Lung (tissue), 12 donors: ENCODE results near the gene SMPX. TPM values are rescaled to one million over a fixed set of nuclear protein-coding genes. Genes with fewer than 3 reads are reported as not detected.
A peak's percentile ranks its signal among the peaks of the same experiment; 100 is the strongest.

ENCODE experiments used
- ATAC-seq: fragments of 200-7000 bp; cut with Tn5 transposase; one replicate; pipeline ENCODE4 v1.9.1; 2020; ENCODE audit warnings: moderate number of reproducible peaks; ENCODE audit not compliant: insufficient read depth, low FRiP score
- DNase-seq, 3 donors: peaks; one replicate each; pipeline ENCODE4 v3.0.0-alpha.2; 2013 to 2017
- H3K27ac ChIP-seq, 2 donors: one replicate each; pipeline ENCODE4 v1.5.1; 2013; ENCODE audit warnings: mild to moderate bottlenecking in 2 of 2, moderate library complexity in 2 of 2, control low read depth in 1 of 2, inconsistent platforms in 1 of 2, low read depth in 1 of 2, low read length in 1 of 2
- H3K27me3 ChIP-seq, 3 donors: one replicate each; pipeline ENCODE4 v1.5.1; 2013; ENCODE audit warnings: low read length in 2 of 3; ENCODE audit not compliant: control insufficient read depth in 3 of 3, insufficient read depth in 3 of 3
- H3K36me3 ChIP-seq, 4 donors: one replicate each; pipeline ENCODE4 v1.5.1; 2013; ENCODE audit warnings: low read length in 4 of 4, mild to moderate bottlenecking in 1 of 4, moderate library complexity in 1 of 4; ENCODE audit not compliant: control insufficient read depth in 4 of 4, insufficient read depth in 4 of 4
- H3K4me1 ChIP-seq, 5 donors: one replicate each; pipeline ENCODE4 v1.5.1; 2013; ENCODE audit warnings: low read length in 5 of 5, mild to moderate bottlenecking in 2 of 5, moderate library complexity in 1 of 5; ENCODE audit not compliant: control insufficient read depth in 5 of 5, insufficient read depth in 5 of 5
- H3K4me3 ChIP-seq: one replicate; pipeline ENCODE4 v1.5.1; 2013; ENCODE audit warnings: mild to moderate bottlenecking, control low read depth, moderate library complexity
- H3K9ac ChIP-seq, 2 donors: one replicate each; pipeline ENCODE4 v1.5.1; 2013; ENCODE audit warnings: low read length in 2 of 2, control low read depth in 1 of 2; ENCODE audit not compliant: insufficient read depth in 1 of 2
- H3K9me3 ChIP-seq, 4 donors: one replicate each; pipeline ENCODE4 v1.5.1; 2013; ENCODE audit warnings: low read length in 3 of 4, mild to moderate bottlenecking in 1 of 4, moderate library complexity in 1 of 4; ENCODE audit not compliant: control insufficient read depth in 4 of 4, insufficient read depth in 3 of 4
- WGBS, 2 donors: extraction: QIAGEN DNeasy Blood & Tissue Kit; methylation state at CpG; one replicate each; pipeline ENCODE4 v1.1.7; 2013; 5-methylcytosine and 5-hydroxymethylcytosine counted together
- polyA plus RNA-seq, 2 donors: library from polyadenylated mRNA; stranded (reverse); fragments of 200-250 nt; gene quantifications; one replicate each; pipeline ENCODE4 v1.2.1, GENCODE V29; 2013
- total RNA-seq, 2 donors: library from RNA; depleted of rRNA in 1 of 2; stranded (reverse); fragments of >200 nt in 1 of 2; gene quantifications; one replicate each; pipeline ENCODE4 v1.2.1, GENCODE V29; 2014 to 2021
- TF ChIP-seq, protein P1 (sequence below): IDR thresholded peaks from 2 replicates; pipeline ENCODE4 v1.5.1; 2012; ENCODE audit warnings: mild to moderate bottlenecking; ENCODE audit errors: control extremely low read depth, extremely low read depth
- donor health status: control.
- donor health status: control.
- donor health status: Bipolar disorder and iron deficiency.
- donor health status: healthy.
- donor health status: DM: yes; HTN: yes; CAD: no.

SMPX gene
- total and polyA plus RNA-seq, 4 donors, result 0.08 to 2.3 TPM; not detected in 2

DNA sequence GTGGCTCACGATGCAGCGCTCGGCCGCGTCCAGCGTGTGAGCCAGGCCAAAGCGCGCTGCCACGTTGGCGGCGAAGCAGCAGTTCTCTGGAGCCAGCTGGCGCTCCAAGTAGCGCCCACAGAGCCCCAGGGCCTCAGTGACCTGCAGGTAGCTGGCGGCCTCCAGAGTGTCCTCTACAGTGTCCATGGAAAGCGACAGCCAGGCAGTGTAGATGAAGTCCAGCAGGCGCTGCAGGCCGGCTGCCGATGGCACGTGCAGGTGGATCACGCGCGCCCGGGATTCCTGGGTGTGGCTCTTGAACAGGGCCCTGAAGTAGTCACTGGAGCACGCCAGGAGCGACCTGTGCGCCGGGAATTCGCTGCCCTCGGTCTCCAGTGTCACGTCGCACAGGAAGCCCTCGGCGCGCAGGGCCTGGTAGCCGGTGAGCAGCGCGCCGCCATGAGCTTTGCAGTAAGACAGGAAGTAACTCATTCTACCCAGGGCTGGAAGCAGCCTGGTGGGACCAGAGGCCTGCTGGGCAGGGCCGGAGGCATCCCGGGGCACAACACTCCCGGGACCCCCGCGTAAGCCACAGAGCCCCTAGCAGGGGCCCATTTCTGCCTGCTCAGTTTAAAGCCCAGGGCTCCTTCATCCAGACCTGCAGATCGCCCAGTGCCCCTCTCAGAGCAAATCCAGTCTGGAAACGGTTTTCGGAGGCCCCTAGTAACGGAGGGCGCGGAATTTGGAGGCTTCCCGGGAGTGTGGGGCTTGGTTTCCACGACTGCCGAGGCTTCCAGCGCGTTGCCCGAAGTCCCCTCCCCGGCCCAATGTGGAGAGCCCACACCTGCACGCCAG lies 100.4 kb downstream of the SMPX start:
- ATAC-seq, result no peak
- no peak overlapping the region for H3K4me3 ChIP-seq

DNA sequence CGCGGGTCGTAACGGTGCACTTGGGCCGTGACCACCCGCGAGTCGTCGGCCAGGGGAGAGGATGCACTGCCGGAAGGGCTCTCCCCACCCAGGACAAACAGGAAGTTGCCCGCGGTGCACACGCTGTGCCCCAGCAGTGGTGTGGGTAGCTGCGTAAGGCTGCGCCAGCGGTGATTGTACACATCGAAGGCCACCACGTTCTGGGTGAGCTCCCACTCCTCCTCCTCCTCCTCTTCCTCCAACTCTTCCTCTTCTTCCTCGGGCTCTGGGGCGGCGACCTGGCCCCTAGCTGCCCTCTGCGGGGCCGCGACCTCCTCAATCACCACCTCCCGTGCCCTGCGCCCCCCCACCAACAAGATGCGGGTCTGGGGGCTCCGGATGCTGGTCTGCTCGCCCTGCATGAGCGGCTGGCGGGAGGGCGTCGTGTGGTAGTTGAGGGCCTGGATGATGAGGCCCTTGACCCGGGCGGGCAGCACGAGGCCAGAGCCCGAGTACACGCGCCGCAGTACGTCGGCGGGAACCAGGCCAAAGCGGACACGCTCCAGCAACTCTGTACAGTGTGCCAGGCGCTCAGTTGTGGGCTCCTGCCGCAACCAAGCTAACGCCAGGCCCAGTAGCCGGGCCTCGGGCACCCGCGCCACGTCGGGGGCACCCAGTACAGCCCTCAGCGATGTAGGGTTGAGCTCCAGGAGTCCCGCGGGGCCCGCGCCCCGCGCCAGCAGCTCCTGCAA lies 101.2 kb downstream of the SMPX start:
- DNase-seq (no peak), ATAC-seq (no peak)
- Histone ChIP-seq H3K27me3 (peaks cover 0 to 4% (median 4%) of the 10 kb centered on the region in 3 donors), H3K9ac (no peak overlapping the region), H3K36me3 (no peaks in the 10 kb centered on the region), H3K4me3 (no peak overlapping the region), H3K4me1 (peaks cover 0 to 17% (median 0%) of the 10 kb centered on the region in 5 donors), H3K9me3 (peaks cover 0 to 6% (median 0%) of the 10 kb centered on the region in 4 donors), H3K27ac (no peak overlapping the region)
- TF ChIP-seq, protein P1, sequence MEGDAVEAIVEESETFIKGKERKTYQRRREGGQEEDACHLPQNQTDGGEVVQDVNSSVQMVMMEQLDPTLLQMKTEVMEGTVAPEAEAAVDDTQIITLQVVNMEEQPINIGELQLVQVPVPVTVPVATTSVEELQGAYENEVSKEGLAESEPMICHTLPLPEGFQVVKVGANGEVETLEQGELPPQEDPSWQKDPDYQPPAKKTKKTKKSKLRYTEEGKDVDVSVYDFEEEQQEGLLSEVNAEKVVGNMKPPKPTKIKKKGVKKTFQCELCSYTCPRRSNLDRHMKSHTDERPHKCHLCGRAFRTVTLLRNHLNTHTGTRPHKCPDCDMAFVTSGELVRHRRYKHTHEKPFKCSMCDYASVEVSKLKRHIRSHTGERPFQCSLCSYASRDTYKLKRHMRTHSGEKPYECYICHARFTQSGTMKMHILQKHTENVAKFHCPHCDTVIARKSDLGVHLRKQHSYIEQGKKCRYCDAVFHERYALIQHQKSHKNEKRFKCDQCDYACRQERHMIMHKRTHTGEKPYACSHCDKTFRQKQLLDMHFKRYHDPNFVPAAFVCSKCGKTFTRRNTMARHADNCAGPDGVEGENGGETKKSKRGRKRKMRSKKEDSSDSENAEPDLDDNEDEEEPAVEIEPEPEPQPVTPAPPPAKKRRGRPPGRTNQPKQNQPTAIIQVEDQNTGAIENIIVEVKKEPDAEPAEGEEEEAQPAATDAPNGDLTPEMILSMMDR, result no peak
- WGBS, 2 donors, result 48 to 65% methylated on average over 37 to 61 of the region's 61 CpGs

More for the DNA sequence above, 100.4 kb downstream of the SMPX start:
- H3K4me1 ChIP-seq, result peaks cover 0 to 17% (median 0%) of the 10 kb centered on the region in 5 donors
- peaks cover 2 to 5% (median 4%) of the 10 kb centered on the region in 3 donors for H3K27me3 ChIP-seq
- TF ChIP-seq, protein P1, result no peak
- no peaks in the 10 kb centered on the region for H3K36me3 ChIP-seq
- H3K9me3 ChIP-seq, result peaks cover 0 to 6% (median 0%) of the 10 kb centered on the region in 4 donors
- WGBS, 2 donors, result 33 to 60% methylated on average over 36 to 57 of the region's 57 CpGs
- H3K27ac ChIP-seq, result peak overlapping the region in 1 of 2 donors; percentile 93
- DNase-seq, result no peak
- H3K9ac ChIP-seq, result no peak overlapping the region

Other genes starting within 250 kb of the SMPX start
- gene KLHL34, start 99.8 kb downstream of the SMPX start, total RNA-seq, result under 1 TPM in 1 of 2 donors, not detected in 1; 0.06 TPM
- under 1 TPM in 1 of 2 donors, not detected in 1; 0.03 TPM for gene KLHL34, start 99.8 kb downstream of the SMPX start, polyA plus RNA-seq
- 10 to 100 TPM; 13.7 to 21.7 TPM for gene MBTPS2, start 81.5 kb upstream of the SMPX start, total RNA-seq
- gene MBTPS2, start 81.5 kb upstream of the SMPX start, polyA plus RNA-seq, result 1 to 10 TPM; 2.0 to 7.1 TPM
- gene YY2, start 97.9 kb upstream of the SMPX start, total RNA-seq, result 1 to 10 TPM; 2.0 to 4.1 TPM
- under 1 TPM; 0.77 to 0.91 TPM for gene YY2, start 97.9 kb upstream of the SMPX start, polyA plus RNA-seq
- gene SMS, start 182.6 kb upstream of the SMPX start, total RNA-seq, result 10 to 100 TPM; 54.3 to 55.9 TPM
- gene SMS, start 182.6 kb upstream of the SMPX start, polyA plus RNA-seq, result 10 to 100 TPM; 47.5 to 50.3 TPM